ENCODE data around the gene FXYD6.

DNA sequence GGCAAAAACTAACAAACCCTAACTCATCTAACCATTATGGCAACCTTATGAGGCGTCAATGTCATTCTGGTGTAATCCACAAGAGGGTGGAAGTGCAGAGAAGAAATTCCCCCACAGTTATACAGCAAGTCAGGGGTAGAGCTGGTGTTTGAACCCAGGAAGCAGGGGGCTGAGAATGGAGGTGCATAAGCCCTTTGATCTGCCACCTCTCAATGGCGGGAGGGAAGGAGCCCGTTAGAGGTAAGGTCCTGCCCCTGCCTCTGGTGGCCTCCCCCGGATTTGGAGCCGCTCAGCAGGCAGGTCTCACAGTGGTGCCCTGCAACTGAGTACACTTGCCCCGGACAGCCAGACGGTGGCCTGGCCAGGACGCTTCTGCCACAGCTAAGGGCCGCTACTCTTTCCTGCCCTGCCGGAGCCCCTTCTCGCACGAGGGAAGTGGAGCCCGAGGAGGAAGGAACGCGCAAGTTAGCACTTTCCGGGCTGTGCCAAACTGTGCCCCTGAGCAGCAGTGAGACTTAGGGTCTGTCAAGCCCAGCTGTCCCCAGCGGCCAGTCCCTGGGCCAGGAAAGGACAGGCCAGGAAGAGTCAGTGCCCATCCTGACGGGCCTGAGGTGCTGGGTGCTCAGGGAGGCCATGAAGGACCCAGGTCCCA is 53.0 kb downstream of the FXYD6 start:
- TF ChIP-seq, protein P1, sequence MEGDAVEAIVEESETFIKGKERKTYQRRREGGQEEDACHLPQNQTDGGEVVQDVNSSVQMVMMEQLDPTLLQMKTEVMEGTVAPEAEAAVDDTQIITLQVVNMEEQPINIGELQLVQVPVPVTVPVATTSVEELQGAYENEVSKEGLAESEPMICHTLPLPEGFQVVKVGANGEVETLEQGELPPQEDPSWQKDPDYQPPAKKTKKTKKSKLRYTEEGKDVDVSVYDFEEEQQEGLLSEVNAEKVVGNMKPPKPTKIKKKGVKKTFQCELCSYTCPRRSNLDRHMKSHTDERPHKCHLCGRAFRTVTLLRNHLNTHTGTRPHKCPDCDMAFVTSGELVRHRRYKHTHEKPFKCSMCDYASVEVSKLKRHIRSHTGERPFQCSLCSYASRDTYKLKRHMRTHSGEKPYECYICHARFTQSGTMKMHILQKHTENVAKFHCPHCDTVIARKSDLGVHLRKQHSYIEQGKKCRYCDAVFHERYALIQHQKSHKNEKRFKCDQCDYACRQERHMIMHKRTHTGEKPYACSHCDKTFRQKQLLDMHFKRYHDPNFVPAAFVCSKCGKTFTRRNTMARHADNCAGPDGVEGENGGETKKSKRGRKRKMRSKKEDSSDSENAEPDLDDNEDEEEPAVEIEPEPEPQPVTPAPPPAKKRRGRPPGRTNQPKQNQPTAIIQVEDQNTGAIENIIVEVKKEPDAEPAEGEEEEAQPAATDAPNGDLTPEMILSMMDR (IDR thresholded peaks at IDR 0.05; ENCODE audit: low read depth, low read length): peak; percentile 69
- TF ChIP-seq EZH2phosphoT487 (IDR thresholded peaks at IDR 0.05; ENCODE audit: low read depth): no peak

Measured in OCI-LY3 (cell line).